Measurements from ENCODE around the gene LSAMP.

- TF ChIP-seq CTCF (IDR thresholded peaks at IDR 0.05): no peak
- no peak for TF ChIP-seq POLR2AphosphoS5 (IDR thresholded peaks at IDR 0.05)
- TF ChIP-seq POLR2A (IDR thresholded peaks at IDR 0.05; ENCODE audit: low read depth): no peak
These were observed 103.9 kb downstream of the LSAMP start for GRCh38 chr3:116341381-116341780.

All from esophagus muscularis mucosa (tissue), 3 donors.